Neural cell (in vitro differentiated cells): Measurements from ENCODE around the gene ARHGEF7.

ENCODE experiments used
- EP300 ChIP-seq: fragments of 450-650 bp; conservative IDR thresholded peaks from 2 replicates; pipeline ENCODE4 v1.6.1; 2014; ENCODE audit warnings: antibody characterized with exemption, mild to moderate bottlenecking, moderate library complexity; ENCODE audit not compliant: poor library complexity, severe bottlenecking
- EZH2 ChIP-seq: fragments of 200-600, 300-800 bp; shearing (Covaris generic), sonication (generic); IDR thresholded peaks from 2 replicates; pipeline ENCODE4 v1.6.1; 2014; ENCODE audit warnings: antibody characterized with exemption, low read length, borderline replicate concordance, mild to moderate bottlenecking; ENCODE audit not compliant: insufficient read depth, poor library complexity, severe bottlenecking
- MXI1 ChIP-seq: fragments of 450-650 bp; conservative IDR thresholded peaks from 2 replicates; pipeline ENCODE4 v1.6.1; 2014; ENCODE audit warnings: antibody characterized with exemption, mild to moderate bottlenecking; ENCODE audit not compliant: poor library complexity, severe bottlenecking
- POLR2AphosphoS5 ChIP-seq: IDR thresholded peaks from 2 replicates; pipeline ENCODE4 v1.6.1; 2012
- TF ChIP-seq, protein P1 (sequence below): fragments of 450-650 bp; IDR thresholded peaks from 2 replicates; pipeline ENCODE4 v1.5.1; 2014; ENCODE audit warnings: antibody characterized with exemption, mild to moderate bottlenecking, moderate library complexity; ENCODE audit not compliant: poor library complexity, severe bottlenecking
- TF ChIP-seq, protein P2 (sequence below): IDR thresholded peaks from 2 replicates; pipeline ENCODE4 v1.6.1; 2012; ENCODE audit warnings: borderline replicate concordance

DNA sequence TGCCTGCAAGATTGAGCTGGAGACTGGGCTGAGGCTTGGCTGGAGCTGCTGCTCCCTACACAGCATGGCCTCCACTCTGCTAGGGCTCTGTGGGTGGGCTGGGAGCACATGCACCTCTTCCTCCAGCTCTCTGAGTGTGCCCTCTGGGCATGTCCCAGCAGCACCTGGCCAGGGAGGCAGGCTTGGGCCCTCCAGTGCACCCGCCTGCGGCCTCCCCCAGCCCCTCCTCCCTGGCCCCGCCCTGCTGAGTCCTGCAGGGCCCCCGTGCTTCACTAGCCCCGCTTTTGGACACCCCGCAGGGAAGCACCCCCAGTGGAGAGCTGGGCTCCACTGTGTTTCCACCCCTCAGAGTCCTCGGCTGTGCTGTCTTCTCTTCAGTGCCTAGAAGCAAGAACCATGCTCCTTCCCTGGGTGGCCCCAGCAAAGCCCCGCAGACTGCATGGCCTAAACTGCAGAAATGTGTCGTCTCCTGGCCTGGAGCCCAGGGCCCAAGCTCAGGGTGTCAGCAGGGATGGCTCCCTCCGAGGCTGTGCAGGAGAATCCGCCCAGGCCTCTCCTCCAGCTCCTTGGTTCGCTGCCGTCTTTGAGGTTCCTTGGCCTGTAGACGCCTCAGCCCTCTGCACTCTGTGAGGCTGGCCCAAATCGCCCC, 200.4 kb downstream of the ARHGEF7 start:
- TF ChIP-seq, protein P1, sequence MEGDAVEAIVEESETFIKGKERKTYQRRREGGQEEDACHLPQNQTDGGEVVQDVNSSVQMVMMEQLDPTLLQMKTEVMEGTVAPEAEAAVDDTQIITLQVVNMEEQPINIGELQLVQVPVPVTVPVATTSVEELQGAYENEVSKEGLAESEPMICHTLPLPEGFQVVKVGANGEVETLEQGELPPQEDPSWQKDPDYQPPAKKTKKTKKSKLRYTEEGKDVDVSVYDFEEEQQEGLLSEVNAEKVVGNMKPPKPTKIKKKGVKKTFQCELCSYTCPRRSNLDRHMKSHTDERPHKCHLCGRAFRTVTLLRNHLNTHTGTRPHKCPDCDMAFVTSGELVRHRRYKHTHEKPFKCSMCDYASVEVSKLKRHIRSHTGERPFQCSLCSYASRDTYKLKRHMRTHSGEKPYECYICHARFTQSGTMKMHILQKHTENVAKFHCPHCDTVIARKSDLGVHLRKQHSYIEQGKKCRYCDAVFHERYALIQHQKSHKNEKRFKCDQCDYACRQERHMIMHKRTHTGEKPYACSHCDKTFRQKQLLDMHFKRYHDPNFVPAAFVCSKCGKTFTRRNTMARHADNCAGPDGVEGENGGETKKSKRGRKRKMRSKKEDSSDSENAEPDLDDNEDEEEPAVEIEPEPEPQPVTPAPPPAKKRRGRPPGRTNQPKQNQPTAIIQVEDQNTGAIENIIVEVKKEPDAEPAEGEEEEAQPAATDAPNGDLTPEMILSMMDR: no peak
- TF ChIP-seq EZH2: no peak
- TF ChIP-seq, protein P2, sequence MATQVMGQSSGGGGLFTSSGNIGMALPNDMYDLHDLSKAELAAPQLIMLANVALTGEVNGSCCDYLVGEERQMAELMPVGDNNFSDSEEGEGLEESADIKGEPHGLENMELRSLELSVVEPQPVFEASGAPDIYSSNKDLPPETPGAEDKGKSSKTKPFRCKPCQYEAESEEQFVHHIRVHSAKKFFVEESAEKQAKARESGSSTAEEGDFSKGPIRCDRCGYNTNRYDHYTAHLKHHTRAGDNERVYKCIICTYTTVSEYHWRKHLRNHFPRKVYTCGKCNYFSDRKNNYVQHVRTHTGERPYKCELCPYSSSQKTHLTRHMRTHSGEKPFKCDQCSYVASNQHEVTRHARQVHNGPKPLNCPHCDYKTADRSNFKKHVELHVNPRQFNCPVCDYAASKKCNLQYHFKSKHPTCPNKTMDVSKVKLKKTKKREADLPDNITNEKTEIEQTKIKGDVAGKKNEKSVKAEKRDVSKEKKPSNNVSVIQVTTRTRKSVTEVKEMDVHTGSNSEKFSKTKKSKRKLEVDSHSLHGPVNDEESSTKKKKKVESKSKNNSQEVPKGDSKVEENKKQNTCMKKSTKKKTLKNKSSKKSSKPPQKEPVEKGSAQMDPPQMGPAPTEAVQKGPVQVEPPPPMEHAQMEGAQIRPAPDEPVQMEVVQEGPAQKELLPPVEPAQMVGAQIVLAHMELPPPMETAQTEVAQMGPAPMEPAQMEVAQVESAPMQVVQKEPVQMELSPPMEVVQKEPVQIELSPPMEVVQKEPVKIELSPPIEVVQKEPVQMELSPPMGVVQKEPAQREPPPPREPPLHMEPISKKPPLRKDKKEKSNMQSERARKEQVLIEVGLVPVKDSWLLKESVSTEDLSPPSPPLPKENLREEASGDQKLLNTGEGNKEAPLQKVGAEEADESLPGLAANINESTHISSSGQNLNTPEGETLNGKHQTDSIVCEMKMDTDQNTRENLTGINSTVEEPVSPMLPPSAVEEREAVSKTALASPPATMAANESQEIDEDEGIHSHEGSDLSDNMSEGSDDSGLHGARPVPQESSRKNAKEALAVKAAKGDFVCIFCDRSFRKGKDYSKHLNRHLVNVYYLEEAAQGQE: no peak
- TF ChIP-seq EP300: no peak
- TF ChIP-seq POLR2AphosphoS5: no peak
- no peak for TF ChIP-seq MXI1
